Trophoblast cell (in vitro differentiated cells and primary cell): ENCODE data around the gene CDH22.

Source experiments
- DNase-seq, 2 donors: peaks; one replicate each; pipeline ENCODE4 v3.0.0-alpha.2; 2016
- H2AFZ ChIP-seq: 2 replicates; pipeline ENCODE4 v1.6.1; 2013; ENCODE audit warnings: low read length, moderate library complexity, mild to moderate bottlenecking; ENCODE audit not compliant: insufficient read depth, poor library complexity
- H2AK5ac ChIP-seq: 2 replicates; pipeline ENCODE4 v1.6.1; 2013; ENCODE audit warnings: mild to moderate bottlenecking, low read length
- H2BK120ac ChIP-seq: 2 replicates; pipeline ENCODE4 v1.6.1; 2013; ENCODE audit warnings: low read length, mild to moderate bottlenecking, moderate library complexity; ENCODE audit not compliant: insufficient read depth, poor library complexity
- H2BK12ac ChIP-seq: 2 replicates; pipeline ENCODE4 v1.6.1; 2013; ENCODE audit warnings: mild to moderate bottlenecking, low read length, moderate library complexity
- H2BK5ac ChIP-seq: 2 replicates; pipeline ENCODE4 v1.6.1; 2013; ENCODE audit warnings: low read length, low read depth, moderate library complexity, mild to moderate bottlenecking; ENCODE audit not compliant: poor library complexity
- H3K14ac ChIP-seq: 2 replicates; pipeline ENCODE4 v1.6.1; 2013; ENCODE audit warnings: mild to moderate bottlenecking, low read length
- H3K18ac ChIP-seq: 2 replicates; pipeline ENCODE4 v1.6.1; 2013; ENCODE audit warnings: mild to moderate bottlenecking, low read length
- H3K23ac ChIP-seq: 2 replicates; pipeline ENCODE4 v1.6.1; 2013; ENCODE audit warnings: low read length
- H3K27ac ChIP-seq: 2 replicates; pipeline ENCODE4 v1.5.1; 2013; ENCODE audit warnings: low read depth, mild to moderate bottlenecking, inconsistent platforms, low read length, moderate library complexity
- H3K27me3 ChIP-seq: 2 replicates; pipeline ENCODE4 v1.6.1; 2013; ENCODE audit warnings: inconsistent platforms, mild to moderate bottlenecking, low read length, moderate library complexity; ENCODE audit not compliant: insufficient read depth
- H3K36me3 ChIP-seq, 2 experiments: 1 replicate in 1 of 2; 2 replicates in 1 of 2; pipeline ENCODE4 v1.6.1; 2013; ENCODE audit warnings: low read length in 2 of 2, mild to moderate bottlenecking in 2 of 2, moderate library complexity in 1 of 2; ENCODE audit not compliant: insufficient read depth in 2 of 2, control insufficient read depth in 1 of 2
- H3K4ac ChIP-seq: 2 replicates; pipeline ENCODE4 v1.6.1; 2013; ENCODE audit warnings: low read depth, mild to moderate bottlenecking, low read length, moderate library complexity
- H3K4me1 ChIP-seq, 2 experiments: 1 replicate in 1 of 2; 2 replicates in 1 of 2; pipeline ENCODE4 v1.6.1; 2013; ENCODE audit warnings: low read length in 2 of 2, mild to moderate bottlenecking in 2 of 2, moderate library complexity in 1 of 2; ENCODE audit not compliant: insufficient read depth in 2 of 2, control insufficient read depth in 1 of 2
- H3K4me2 ChIP-seq: 2 replicates; pipeline ENCODE4 v1.6.1; 2013; ENCODE audit warnings: inconsistent platforms, mild to moderate bottlenecking, low read length, moderate library complexity
- H3K4me3 ChIP-seq: 2 replicates; pipeline ENCODE4 v1.5.1; 2013; ENCODE audit warnings: mild to moderate bottlenecking, low read depth, low read length, inconsistent platforms
- H3K79me1 ChIP-seq: one replicate; pipeline ENCODE4 v1.6.1; 2013; ENCODE audit warnings: low read length
- H3K79me2 ChIP-seq: 2 replicates; pipeline ENCODE4 v1.6.1; 2013; ENCODE audit warnings: low read length, mild to moderate bottlenecking; ENCODE audit not compliant: control insufficient read depth, insufficient read depth, poor library complexity
- H3K9ac ChIP-seq: 2 replicates; pipeline ENCODE4 v1.6.1; 2013; ENCODE audit warnings: mild to moderate bottlenecking, low read length
- H3K9me3 ChIP-seq: 2 replicates; pipeline ENCODE4 v1.6.1; 2013; ENCODE audit warnings: low read depth, mild to moderate bottlenecking, control low read depth, inconsistent platforms, low read length; ENCODE audit not compliant: insufficient read depth
- H4K12ac ChIP-seq: 2 replicates; pipeline ENCODE4 v1.6.1; 2013; ENCODE audit warnings: low read depth, mild to moderate bottlenecking, low read length, moderate library complexity
- H4K8ac ChIP-seq: 2 replicates; pipeline ENCODE4 v1.6.1; 2013; ENCODE audit warnings: low read depth, mild to moderate bottlenecking, low read length, moderate library complexity
- H4K91ac ChIP-seq: one replicate; pipeline ENCODE4 v1.6.1; 2013; ENCODE audit warnings: low read depth, mild to moderate bottlenecking, low read length, moderate library complexity
- WGBS: extraction: QIAGEN DNeasy Blood & Tissue Kit; methylation state at CpG from one replicate; pipeline ENCODE4 v1.1.7; 2013; ENCODE audit warnings: missing lambda C conversion rate; ENCODE audit not compliant: insufficient read length, insufficient coverage; ENCODE audit errors: extremely low coverage; 5-methylcytosine and 5-hydroxymethylcytosine counted together

Gene CDH22

DNA sequence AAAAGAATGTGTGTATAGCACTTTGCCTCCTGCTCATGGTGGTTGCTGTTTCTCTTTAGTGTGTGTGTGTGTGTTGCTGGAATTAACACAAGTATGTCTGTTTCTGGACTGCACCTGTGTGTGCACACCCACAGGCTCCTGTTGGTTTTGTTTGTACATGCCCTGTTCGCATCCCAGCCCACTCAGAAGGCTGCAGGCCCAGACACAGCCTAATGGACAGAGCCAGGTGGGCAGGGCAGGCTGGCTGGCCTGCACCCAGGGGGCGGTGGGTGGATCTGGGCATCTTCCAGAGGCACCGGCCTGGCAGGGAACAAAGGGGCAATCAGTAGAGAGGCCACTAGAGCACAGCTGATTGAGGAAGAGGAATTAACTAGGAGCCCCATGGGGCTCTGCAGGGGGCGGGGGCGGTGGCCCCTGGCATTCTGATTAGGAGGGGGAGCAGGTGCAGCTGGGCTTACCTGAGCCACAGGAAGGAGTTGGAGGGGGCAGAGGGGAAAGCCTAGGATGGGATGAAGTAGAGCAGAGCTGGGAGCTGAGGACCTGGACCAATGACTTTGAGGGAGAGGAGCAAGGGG is 168.3 kb downstream of the CDH22 start:
- no CpG with 5 or more reads among the region's 5 CpGs for WGBS
- Histone ChIP-seq H3K27me3 (no peaks in the 10 kb centered on the region), H4K8ac (no peak overlapping the region), H2AK5ac (no peak overlapping the region), H3K79me1 (no peaks in the 10 kb centered on the region), H2BK120ac (no peak overlapping the region), H2BK5ac (no peak overlapping the region), H3K4me3 (no peak overlapping the region), H3K23ac (no peak overlapping the region), H3K4me2 (no peak overlapping the region), H3K36me3 (no peaks in the 10 kb centered on the region), H3K4me1 (no peaks in the 10 kb centered on the region), H3K14ac (no peak overlapping the region), H4K12ac (no peak overlapping the region), H2BK12ac (no peak overlapping the region), H3K9ac (no peak overlapping the region), H3K79me2 (no peaks in the 10 kb centered on the region), H4K91ac (no peak overlapping the region), H3K4ac (no peak overlapping the region), H3K9me3 (no peaks in the 10 kb centered on the region), H3K27ac (no peak overlapping the region), H2AFZ (no peak overlapping the region), H3K18ac (no peak overlapping the region)
- no peak for DNase-seq

DNA sequence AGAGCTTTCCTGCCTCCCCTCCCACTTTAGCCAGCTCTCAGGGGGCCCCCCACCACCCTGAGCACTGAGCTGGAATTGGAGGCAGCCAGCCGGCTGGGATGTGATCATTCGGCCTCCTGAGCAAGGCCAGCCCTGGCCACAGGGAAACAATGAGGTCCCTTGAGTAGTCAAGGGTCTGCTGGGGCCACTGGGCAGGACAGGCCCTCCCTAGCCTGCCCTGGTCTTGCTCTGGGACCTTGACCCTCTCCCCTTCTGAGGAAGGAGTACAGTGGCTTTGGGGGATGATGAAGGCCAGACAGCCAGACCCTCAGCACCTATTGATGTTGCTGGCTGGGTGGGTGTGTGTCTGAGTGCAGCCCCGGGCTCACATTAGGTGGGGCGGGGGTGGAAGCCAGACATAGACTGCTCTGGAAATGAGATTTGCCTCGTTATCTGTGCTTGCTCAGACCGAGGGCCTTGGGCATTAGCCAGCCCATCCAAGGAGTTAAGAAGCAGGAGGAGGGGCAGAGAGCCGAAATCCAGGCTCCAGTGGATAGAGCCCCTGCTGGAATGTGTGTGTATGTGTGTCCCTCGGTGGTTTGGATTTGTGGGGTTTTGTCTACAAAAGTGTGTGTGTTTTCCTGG is 168.9 kb downstream of the CDH22 start:
- H3K36me3 ChIP-seq, result no peaks in the 10 kb centered on the region
- no peak overlapping the region for H3K23ac ChIP-seq
- no peak overlapping the region for H3K27ac ChIP-seq
- H2AFZ ChIP-seq, result no peak overlapping the region
- no peak overlapping the region for H2BK12ac ChIP-seq
- no peak for DNase-seq
- H3K4me3 ChIP-seq, result no peak overlapping the region
- no peaks in the 10 kb centered on the region for H3K27me3 ChIP-seq
- no peaks in the 10 kb centered on the region for H3K79me1 ChIP-seq
- H2BK5ac ChIP-seq, result no peak overlapping the region
- H2AK5ac ChIP-seq, result no peak overlapping the region
- H2BK120ac ChIP-seq, result no peak overlapping the region
- H3K9ac ChIP-seq, result no peak overlapping the region
- H4K91ac ChIP-seq, result no peak overlapping the region
- no peak overlapping the region for H3K4me2 ChIP-seq
- no peaks in the 10 kb centered on the region for H3K79me2 ChIP-seq
- no peak overlapping the region for H3K14ac ChIP-seq
- no peak overlapping the region for H4K8ac ChIP-seq
- H4K12ac ChIP-seq, result no peak overlapping the region
- no CpG with 5 or more reads among the region's 8 CpGs for WGBS
- H3K4me1 ChIP-seq, result no peaks in the 10 kb centered on the region
- no peak overlapping the region for H3K4ac ChIP-seq
- H3K9me3 ChIP-seq, result no peaks in the 10 kb centered on the region
- H3K18ac ChIP-seq, result no peak overlapping the region

DNA sequence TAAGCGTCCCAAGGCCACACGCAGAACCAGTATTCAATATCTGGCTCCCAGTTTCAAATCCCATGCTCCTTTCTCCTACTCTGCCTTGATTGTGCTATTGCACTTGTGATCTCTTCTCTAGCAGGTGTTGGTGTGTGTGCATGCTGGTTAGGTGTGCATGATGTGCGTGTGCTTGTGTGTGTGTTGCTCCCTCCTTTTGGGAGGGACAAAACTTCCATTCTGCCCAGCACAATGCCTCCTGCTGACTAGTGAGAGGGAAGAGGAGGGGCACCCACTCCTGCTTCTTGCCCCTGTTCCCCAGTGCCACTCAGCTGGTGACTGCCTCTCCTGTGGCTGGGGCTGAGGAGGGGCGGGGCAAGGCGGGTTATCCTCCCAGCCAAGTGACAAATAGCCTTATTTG is 170.5 kb downstream of the CDH22 start:
- no peak overlapping the region for H3K4me2 ChIP-seq
- H3K9me3 ChIP-seq, result no peaks in the 10 kb centered on the region
- no peaks in the 10 kb centered on the region for H3K4me1 ChIP-seq
- H3K14ac ChIP-seq, result no peak overlapping the region
- H2BK120ac ChIP-seq, result no peak overlapping the region
- no peak overlapping the region for H4K12ac ChIP-seq
- H3K79me1 ChIP-seq, result no peaks in the 10 kb centered on the region
- DNase-seq, result no peak
- H3K18ac ChIP-seq, result no peak overlapping the region
- no peak overlapping the region for H3K9ac ChIP-seq
- H2AK5ac ChIP-seq, result no peak overlapping the region
- no peak overlapping the region for H2AFZ ChIP-seq
- no peak overlapping the region for H3K4ac ChIP-seq
- no peak overlapping the region for H3K27ac ChIP-seq
- no peaks in the 10 kb centered on the region for H3K36me3 ChIP-seq
- no peaks in the 10 kb centered on the region for H3K79me2 ChIP-seq
- no CpG with 5 or more reads among the region's 5 CpGs for WGBS
- no peak overlapping the region for H2BK5ac ChIP-seq
- no peaks in the 10 kb centered on the region for H3K27me3 ChIP-seq
- no peak overlapping the region for H4K8ac ChIP-seq
- H3K4me3 ChIP-seq, result no peak overlapping the region
- no peak overlapping the region for H4K91ac ChIP-seq
- no peak overlapping the region for H3K23ac ChIP-seq
- no peak overlapping the region for H2BK12ac ChIP-seq

DNA sequence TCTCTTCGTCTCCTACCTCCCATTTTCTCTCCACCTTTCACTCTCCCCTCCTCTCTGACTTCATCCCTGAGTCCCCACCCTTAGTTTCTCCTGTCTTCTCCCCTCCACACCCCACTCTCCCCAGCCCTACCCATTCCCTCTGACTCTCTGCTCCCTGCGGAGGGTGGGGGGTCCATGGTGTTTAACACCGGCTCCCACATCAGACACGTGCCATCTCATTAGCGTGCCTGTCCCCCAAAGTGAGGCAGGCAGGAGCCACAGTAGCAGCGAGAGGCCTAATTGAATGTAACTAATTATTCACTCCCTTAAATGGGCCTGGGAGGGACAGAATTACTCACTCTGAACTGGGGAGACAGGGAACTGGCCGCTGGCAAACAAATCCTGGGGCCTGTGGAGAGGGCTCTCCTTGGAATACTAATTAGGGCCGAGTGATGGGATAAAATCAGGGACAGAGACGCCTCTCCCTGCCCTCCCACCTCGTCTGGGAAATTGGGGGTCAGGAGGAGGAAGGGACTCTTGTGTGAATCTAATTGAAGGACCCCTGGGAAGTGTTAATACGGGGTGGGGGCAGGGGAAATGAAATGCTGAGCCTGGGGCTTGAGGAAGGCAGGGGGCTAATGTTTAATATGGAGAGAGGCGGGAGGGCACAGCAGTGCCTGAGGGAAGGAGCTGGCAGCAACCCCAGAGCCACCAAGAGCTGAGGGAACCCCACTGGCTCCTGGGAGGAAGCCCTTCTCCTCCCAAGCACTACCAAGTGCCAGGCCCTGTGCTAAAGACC is 172.3 kb downstream of the CDH22 start:
- no peak overlapping the region for H2AK5ac ChIP-seq
- no peak overlapping the region for H2BK5ac ChIP-seq
- H2AFZ ChIP-seq, result no peak overlapping the region
- H4K91ac ChIP-seq, result no peak overlapping the region
- H3K9ac ChIP-seq, result no peak overlapping the region
- no peak overlapping the region for H3K18ac ChIP-seq
- no peak overlapping the region for H2BK120ac ChIP-seq
- H3K36me3 ChIP-seq, result no peaks in the 10 kb centered on the region
- no peak overlapping the region for H4K12ac ChIP-seq
- H3K4me2 ChIP-seq, result no peak overlapping the region
- H2BK12ac ChIP-seq, result no peak overlapping the region
- no peak overlapping the region for H3K4me3 ChIP-seq
- no peak overlapping the region for H3K4ac ChIP-seq
- H4K8ac ChIP-seq, result no peak overlapping the region
- H3K79me1 ChIP-seq, result no peaks in the 10 kb centered on the region
- no peaks in the 10 kb centered on the region for H3K27me3 ChIP-seq
- no peaks in the 10 kb centered on the region for H3K4me1 ChIP-seq
- no peaks in the 10 kb centered on the region for H3K79me2 ChIP-seq
- H3K14ac ChIP-seq, result no peak overlapping the region
- H3K27ac ChIP-seq, result no peak overlapping the region
- no peak for DNase-seq
- no peaks in the 10 kb centered on the region for H3K9me3 ChIP-seq
- 100% methylated on average over 1 of the region's 12 CpGs for WGBS
- H3K23ac ChIP-seq, result no peak overlapping the region
